K562 (cell line): Measurements from ENCODE around the gene KCNJ15. TPM values are rescaled to one million over a fixed set of nuclear protein-coding genes. Genes with fewer than 3 reads are reported as not detected.

Experiments used
- ATAC-seq: fragments of 200-7000 bp; cut with Tn5 transposase; 3 replicates; pipeline ENCODE4 v1.9.1; 2020; ENCODE audit warnings: moderate library complexity
- BruUV-seq: library from RNA; stranded (reverse); fragments of 400-500 nt; replicated peaks from 2 replicates; lab custom pipeline; 2021; lab: Mats Ljungman, UMichigan
- CTCF ChIA-PET: fragments of 300-600 bp; formaldehyde crosslinking; extraction: SDS; loops from one replicate; lab custom pipeline; 2021; ENCODE audit warnings: low intra/inter-chr PET ratio; lab: Yijun Ruan, JAX
- POLR2A ChIA-PET: fragments of 300-600, 350-650 bp; sonication (Branson Sonifier 250); formaldehyde crosslinking; extraction: SDS; loops from one replicate; lab custom pipeline; 2021; ENCODE audit warnings: antibody characterized with exemption, inconsistent platforms; lab: Yijun Ruan, JAX
- DNase-seq, 4 experiments: peaks; one replicate each; pipeline versions ENCODE4 v3.0.0 to v3.0.0-alpha.2; 2011 to 2018; ENCODE audit warnings: low spot score in 3 of 4, mixed read lengths in 3 of 4; ENCODE audit errors: extremely low read depth in 1 of 4
- FAIRE-seq: peaks from 2 replicates; lab custom pipeline; 2011; peaks lifted over from hg19 to GRCh38; lab: Jason Lieb, UNC
- H2AFZ ChIP-seq: 2 replicates; pipeline ENCODE4 v1.6.0; 2011; ENCODE audit warnings: low read depth, low read length, control low read depth, inconsistent platforms
- H3K27ac ChIP-seq: fragments of 200-600 bp; 3 replicates; pipeline ENCODE4 v1.8.0; 2011; ENCODE audit warnings: low read depth, mild to moderate bottlenecking, control low read depth, inconsistent platforms, low read length, moderate library complexity, mixed read lengths; ENCODE audit errors: extremely low read depth
- H3K27me3 ChIP-seq, 2 experiments: fragments of 300-600 bp in 1 of 2; 2 replicates in 1 of 2; 3 replicates in 1 of 2; pipeline versions ENCODE4 v1.6.0 to v1.8.0; 2011; ENCODE audit warnings: inconsistent platforms in 2 of 2, low read length in 2 of 2, mild to moderate bottlenecking in 1 of 2, mixed read lengths in 1 of 2, moderate library complexity in 1 of 2; ENCODE audit not compliant: control insufficient read depth in 2 of 2, insufficient read depth in 2 of 2
- H3K36me3 ChIP-seq: fragments of 300-600 bp; 3 replicates; pipeline ENCODE4 v1.8.0; 2011; ENCODE audit warnings: mild to moderate bottlenecking, low read length, inconsistent platforms; ENCODE audit not compliant: control insufficient read depth, insufficient read depth
- H3K4me1 ChIP-seq, 2 experiments: fragments of 200-600 bp in 1 of 2; replicated peaks in 1 of 2; 2 replicates in 1 of 2; 3 replicates in 1 of 2; pipeline versions ENCODE4 v1.5.1 to v1.8.0; 2011; ENCODE audit warnings: inconsistent platforms in 2 of 2, low read length in 2 of 2, mild to moderate bottlenecking in 1 of 2, mixed read lengths in 1 of 2, moderate library complexity in 1 of 2; ENCODE audit not compliant: control insufficient read depth in 2 of 2, insufficient read depth in 2 of 2
- H3K4me2 ChIP-seq: 2 replicates; pipeline ENCODE4 v1.6.1; 2011; ENCODE audit warnings: low read length, control low read depth, inconsistent platforms, mixed read lengths; ENCODE audit not compliant: insufficient read depth
- H3K4me3 ChIP-seq: fragments of 200-600 bp; sonication (generic), shearing (Covaris generic); 2 replicates; pipeline ENCODE4 v1.5.1; 2016; ENCODE audit warnings: control low read depth, inconsistent platforms
- H3K79me2 ChIP-seq: fragments of 200-600 bp; 3 replicates; pipeline ENCODE4 v1.8.0; 2011; ENCODE audit warnings: low read length, inconsistent platforms; ENCODE audit not compliant: control insufficient read depth, insufficient read depth
- H3K9ac ChIP-seq, 2 experiments: 2 replicates each; pipeline versions ENCODE4 v1.6.0 to v1.6.1; 2011; ENCODE audit warnings: low read depth in 2 of 2, low read length in 2 of 2, control low read depth in 1 of 2, inconsistent platforms in 1 of 2, mild to moderate bottlenecking in 1 of 2, mixed read lengths in 1 of 2; ENCODE audit not compliant: insufficient read depth in 1 of 2
- H3K9me1 ChIP-seq: one replicate; pipeline ENCODE4 v1.6.0; 2011; ENCODE audit warnings: inconsistent platforms, mild to moderate bottlenecking, low read length, moderate library complexity; ENCODE audit not compliant: control insufficient read depth, insufficient read depth
- H3K9me3 ChIP-seq: replicated peaks from 2 replicates; pipeline ENCODE4 v1.5.1; 2011; ENCODE audit warnings: low read depth, low read length, inconsistent platforms; ENCODE audit not compliant: control insufficient read depth, insufficient read depth
- H4K20me1 ChIP-seq: replicated peaks from 2 replicates; pipeline ENCODE4 v1.6.1; 2011; ENCODE audit warnings: low read length, inconsistent platforms, mixed read lengths; ENCODE audit not compliant: control insufficient read depth, insufficient read depth
- HINFP ChIP-seq: fragments of 450-650 bp; conservative IDR thresholded peaks from 2 replicates; pipeline ENCODE4 v1.6.1; 2016; ENCODE audit warnings: missing genetic modification characterization, low read depth, mild to moderate bottlenecking, control low read depth, missing compliant biosample characterization
- JUND ChIP-seq, 2 experiments: IDR thresholded peaks; 2 replicates in 1 of 2; 3 replicates in 1 of 2; pipeline ENCODE4 v1.6.1; 2011; ENCODE audit warnings: borderline replicate concordance in 2 of 2, low read depth in 2 of 2, low read length in 2 of 2, improper control_type of control experiment in 1 of 2, missing biosample characterization in 1 of 2, missing genetic modification characterization in 1 of 2, missing genetic modification reagents in 1 of 2
- RBBP5 ChIP-seq: fragments of 200-600 bp; sonication (generic); IDR thresholded peaks from 2 replicates; pipeline ENCODE4 v1.6.1; 2012; ENCODE audit warnings: borderline replicate concordance, mild to moderate bottlenecking, low read length, control low read depth, inconsistent platforms; ENCODE audit not compliant: insufficient read depth, poor library complexity, severe bottlenecking
- TCF15 ChIP-seq: fragments of 250-450 bp; sonication (Bioruptor Pico); IDR thresholded peaks from 2 replicates; pipeline ENCODE4 v1.8.0; 2022; ENCODE audit warnings: moderate library complexity, mild to moderate bottlenecking, inconsistent platforms
- TFAP4 ChIP-seq: sonication (generic); formaldehyde crosslinking; IDR thresholded peaks from 2 replicates; pipeline ENCODE4 v1.8.0; 2022; ENCODE audit warnings: missing genetic modification reagents, mild to moderate bottlenecking, moderate library complexity, borderline replicate concordance
- ZNF175 ChIP-seq: fragments of 200-800 bp; sonication (Bioruptor generic); IDR thresholded peaks from 2 replicates; pipeline ENCODE4 v1.6.1; 2016; ENCODE audit warnings: low read depth, mild to moderate bottlenecking, missing genetic modification characterization, missing compliant biosample characterization
- WGBS: fragments of 100-300 bp; shearing (Covaris generic); methylation state at CpG from one replicate; pipeline ENCODE4 v1.1.6; 2016; ENCODE audit warnings: low coverage, mixed read lengths; ENCODE audit not compliant: insufficient coverage; ENCODE audit errors: missing lambda C conversion rate; 5-methylcytosine and 5-hydroxymethylcytosine counted together
- in situ Hi-C: fragments of 300-500 bp; cut with MboI; formaldehyde crosslinking; loops from 4 replicates; pipeline ENCODE4 v1.15.0; 2018; ENCODE audit warnings: inconsistent platforms, mixed read lengths
- intact Hi-C: fragments of 100-400 bp; cut with micrococcal nuclease; formaldehyde crosslinking; loops from 2 replicates; pipeline ENCODE4 v1.14.2; 2022
- polyA plus RNA-seq, 8 experiments: library from polyadenylated mRNA; depleted of rRNA in 4 of 8; stranded (reverse) in 5 of 8; unstranded in 3 of 8; fragments of >200 nt; fragmentation: Nextera tagmentation in 2 of 8; fragmentation: Illumina TruSeq in 1 of 8; extraction: Ambion mirVana in 2 of 8; extraction: Trizol in 1 of 8; gene quantifications; 2 replicates each; pipeline versions ENCODE4 v1.2.1 to v1.2.3, GENCODE V29; 2011 to 2014; ENCODE audit warnings: inconsistent platforms in 1 of 8, missing spikeins in 1 of 8
- total RNA-seq, 7 experiments: library from RNA; depleted of rRNA in 6 of 7; stranded (reverse); fragments of >200 nt in 6 of 7; fragmentation: Illumina TruSeq in 2 of 7; extraction: Trizol in 2 of 7; gene quantifications; 2 replicates each; pipeline versions ENCODE4 v1.2.1 to v1.2.3, GENCODE V29; 2011 to 2021; ENCODE audit warnings: low replicate concordance in 1 of 7

The KCNJ15 gene
- total and polyA plus RNA-seq, 9 of the 15 experiments (the other 6 are each of a cell fraction or from before 2014, with no cell fraction given), result 0.20 to 3.0 (median 0.72) TPM; not detected in 1

GRCh38 chr21:38294609-38295008, 37.8 kb downstream of the KCNJ15 start:
- TF ChIP-seq TCF15 (CRISPR knock-in tag) (no peak), ZNF175 (CRISPR knock-in tag) (no peak), TFAP4 (CRISPR knock-in tag) (no peak), JUND (IDR thresholded peaks at IDR 0.05; ENCODE audit: borderline replicate concordance, low read depth, low read length) (no peak), JUND (tag; IDR thresholded peaks at IDR 0.05; ENCODE audit: borderline replicate concordance, low read depth, low read length) (no peak), HINFP (tag) (no peak), RBBP5 (no peak)
- H3K79me2 ChIP-seq, result no peaks in the 10 kb centered on the region
- WGBS, result 44% methylated on average over 2 of the region's 2 CpGs
- H3K27me3 ChIP-seq, result peaks cover 8 to 17% of the 10 kb centered on the region in 2 experiments; a peak in 3 of 5 replicates
- H3K9ac ChIP-seq, result no peak overlapping the region
- no peak overlapping the region for H3K4me3 ChIP-seq
- H3K36me3 ChIP-seq, result no peaks in the 10 kb centered on the region
- H2AFZ ChIP-seq, result no peak overlapping the region
- H3K9me1 ChIP-seq, result no peaks in the 10 kb centered on the region
- ChIA-PET POLR2A (interaction anchor here (0.8 to 1.4 kb wide), 2 partner anchors 17 to 21 kb away, joined by 3 to 4 read pairs; no protein-coding TSS in a partner anchor), CTCF (no interaction called here)
- peaks cover 2 to 4% of the 10 kb centered on the region in 2 experiments; a peak in 3 of 5 replicates for H3K4me1 ChIP-seq
- in situ Hi-C loops, result no loop called here
- intact Hi-C loops, result no loop called here
- DNase-seq (no peak), FAIRE-seq (no peak), ATAC-seq (no peak)
- H3K27ac ChIP-seq, result no peak overlapping the region
- no peaks in the 10 kb centered on the region for H4K20me1 ChIP-seq
- no peak overlapping the region for H3K4me2 ChIP-seq
- H3K9me3 ChIP-seq, result no peaks in the 10 kb centered on the region
- BruUV-seq, result no TSS peak
